ENCODE measurements around the gene PRR30.
A peak's percentile ranks its signal among the peaks of the same experiment; 100 is the strongest.

Gene PRR30

DNA sequence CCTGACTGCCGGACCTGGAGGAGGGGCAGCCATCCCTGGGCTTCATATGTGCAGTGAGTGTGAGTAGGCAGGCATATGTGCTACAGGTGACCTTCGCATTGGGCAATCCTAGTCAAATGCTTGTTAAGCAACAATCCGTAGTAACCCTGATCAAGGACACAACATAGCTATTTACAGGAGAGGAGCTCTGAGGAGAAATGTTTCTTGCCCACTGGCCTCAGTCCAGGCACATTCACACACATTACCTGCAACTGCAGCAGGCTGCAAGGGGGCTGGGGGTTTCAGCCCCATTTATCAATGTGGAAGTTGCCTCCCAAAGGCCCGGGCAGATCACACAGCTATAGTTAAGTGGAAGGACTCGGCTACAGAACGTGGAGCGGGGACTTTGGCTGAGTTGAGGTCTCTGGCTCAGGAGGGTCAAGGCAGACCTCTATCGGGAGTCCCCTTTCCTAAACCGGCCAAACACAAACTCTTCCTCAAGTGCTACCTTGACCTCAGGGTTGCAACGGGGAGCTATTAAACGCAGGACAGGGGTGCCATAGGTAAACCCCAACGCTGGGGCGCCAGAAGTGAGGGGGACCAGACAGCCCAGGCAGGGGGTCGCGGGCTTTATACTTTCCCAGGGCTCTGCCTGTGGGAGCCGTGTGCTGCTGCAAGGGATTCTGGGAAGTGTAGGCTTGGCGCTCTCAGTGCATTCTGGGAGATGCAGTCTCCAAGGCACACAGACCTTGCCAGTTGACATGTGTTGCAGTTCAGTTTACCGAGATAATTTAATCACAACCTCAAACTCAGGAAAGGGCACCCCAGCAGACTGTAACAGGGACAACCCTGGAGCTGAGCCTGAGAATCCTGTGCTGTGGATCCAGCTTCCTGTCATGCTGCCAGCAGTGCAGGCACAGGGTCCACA lies 43.2 kb downstream of the PRR30 start:
- Histone ChIP-seq H3K27ac (ENCODE audit: extremely low read depth, low read depth, low read length) (0 out of 2 replicates have a peak overlapping the region, but pooled peaks have one; percentile 8), H3K9me3 (ENCODE audit: control insufficient read depth, insufficient read depth, low read depth, low read length) (no peaks in the 10 kb centered on the region), H3K4me1 (ENCODE audit: control insufficient read depth, insufficient read depth, low read length) (no peaks in the 10 kb centered on the region), H3K4me3 (ENCODE audit: low read depth, low read length) (no peak overlapping the region), H3K36me3 (ENCODE audit: control insufficient read depth in 2 of 2, insufficient read depth in 1 of 2, low read length in 2 of 2) (peaks cover 0 to 54% of the 10 kb centered on the region in 2 experiments; a peak in 1 of 3 replicates)
- ChIA-PET POLR2A (interaction anchor here (1.2 to 1.7 kb wide), 4 partner anchors 9 to 45 kb away, joined by 3 to 7 read pairs (median 4); partner anchors contain the start of gene PREB), CTCF (interaction anchor here (0.6 to 7.0 kb wide), 12 partner anchors 9 to 250 kb away, joined by 3 to 44 read pairs (median 4); partner anchors contain the start of genes ABHD1 and KHK)
- peak; percentile 63 for TF ChIP-seq ZBTB17 (tag by site-specific recombination; IDR thresholded peaks at IDR 0.05)
- TF ChIP-seq ZNF24 (tag by site-specific recombination; IDR thresholded peaks at IDR 0.05) = no peak
- TF ChIP-seq ZXDB (tag by site-specific recombination; IDR thresholded peaks at IDR 0.05) = no peak
- no peak for TF ChIP-seq ZNF792 (tag by site-specific recombination; IDR thresholded peaks at IDR 0.05)
- peak; percentile 93 for TF ChIP-seq ZNF76 (tag by site-specific recombination; IDR thresholded peaks at IDR 0.05; ENCODE audit: borderline replicate concordance, low read depth)
- TF ChIP-seq ZNF112 (tag by site-specific recombination; IDR thresholded peaks at IDR 0.05) = no peak
- TF ChIP-seq ZIC2 (tag by site-specific recombination; IDR thresholded peaks at IDR 0.05) = 0 out of 2 replicates have a peak, but pooled peaks have one; percentile 11
- no peak for TF ChIP-seq ZNF155 (tag by site-specific recombination; IDR thresholded peaks at IDR 0.05)
- no peak for TF ChIP-seq ZNF302 (tag by site-specific recombination; IDR thresholded peaks at IDR 0.05; ENCODE audit: low read depth)
- TF ChIP-seq GLIS1 (tag by site-specific recombination; IDR thresholded peaks at IDR 0.05) = peak; percentile 30; the same call in 1 of the 2 replicates
- TF ChIP-seq ZNF776 (tag by site-specific recombination; IDR thresholded peaks at IDR 0.05; ENCODE audit: borderline replicate concordance) = no peak
- TF ChIP-seq ZBTB20 (tag by site-specific recombination; IDR thresholded peaks at IDR 0.05) = peak; percentile 66; the same call in 1 of the 2 replicates
- TF ChIP-seq SCRT2 (tag by site-specific recombination; IDR thresholded peaks at IDR 0.05) = peak; percentile 94
- no peak for TF ChIP-seq ZNF510 (tag by site-specific recombination; IDR thresholded peaks at IDR 0.05; ENCODE audit: insufficient replicate concordance)
- TF ChIP-seq ZNF214 (tag by site-specific recombination; IDR thresholded peaks at IDR 0.05; ENCODE audit: borderline replicate concordance) = no peak
- TF ChIP-seq ZNF416 (tag by site-specific recombination; IDR thresholded peaks at IDR 0.05) = no peak
- 0 out of 2 replicates have a peak, but pooled peaks have one; percentile 27 for TF ChIP-seq GLIS2 (tag by site-specific recombination; IDR thresholded peaks at IDR 0.05)
- TF ChIP-seq ZNF202 (tag by site-specific recombination; IDR thresholded peaks at IDR 0.05; ENCODE audit: borderline replicate concordance) = no peak
- TF ChIP-seq ZNF132 (tag by site-specific recombination; IDR thresholded peaks at IDR 0.05; ENCODE audit: borderline replicate concordance) = no peak
- TF ChIP-seq ZNF624 (tag by site-specific recombination; IDR thresholded peaks at IDR 0.05) = no peak
- TF ChIP-seq RBAK (tag by site-specific recombination; IDR thresholded peaks at IDR 0.05) = no peak
- TF ChIP-seq ZNF274 (IDR thresholded peaks at IDR 0.05; ENCODE audit: low read length) = no peak
- no peak for TF ChIP-seq ZNF274 (tag by site-specific recombination; IDR thresholded peaks at IDR 0.05; ENCODE audit: borderline replicate concordance)
- TF ChIP-seq, protein P1, sequence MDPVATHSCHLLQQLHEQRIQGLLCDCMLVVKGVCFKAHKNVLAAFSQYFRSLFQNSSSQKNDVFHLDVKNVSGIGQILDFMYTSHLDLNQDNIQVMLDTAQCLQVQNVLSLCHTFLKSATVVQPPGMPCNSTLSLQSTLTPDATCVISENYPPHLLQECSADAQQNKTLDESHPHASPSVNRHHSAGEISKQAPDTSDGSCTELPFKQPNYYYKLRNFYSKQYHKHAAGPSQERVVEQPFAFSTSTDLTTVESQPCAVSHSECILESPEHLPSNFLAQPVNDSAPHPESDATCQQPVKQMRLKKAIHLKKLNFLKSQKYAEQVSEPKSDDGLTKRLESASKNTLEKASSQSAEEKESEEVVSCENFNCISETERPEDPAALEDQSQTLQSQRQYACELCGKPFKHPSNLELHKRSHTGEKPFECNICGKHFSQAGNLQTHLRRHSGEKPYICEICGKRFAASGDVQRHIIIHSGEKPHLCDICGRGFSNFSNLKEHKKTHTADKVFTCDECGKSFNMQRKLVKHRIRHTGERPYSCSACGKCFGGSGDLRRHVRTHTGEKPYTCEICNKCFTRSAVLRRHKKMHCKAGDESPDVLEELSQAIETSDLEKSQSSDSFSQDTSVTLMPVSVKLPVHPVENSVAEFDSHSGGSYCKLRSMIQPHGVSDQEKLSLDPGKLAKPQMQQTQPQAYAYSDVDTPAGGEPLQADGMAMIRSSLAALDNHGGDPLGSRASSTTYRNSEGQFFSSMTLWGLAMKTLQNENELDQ (tag by site-specific recombination; IDR thresholded peaks at IDR 0.05; ENCODE audit: low read depth) = no peak
- TF ChIP-seq, protein P2, sequence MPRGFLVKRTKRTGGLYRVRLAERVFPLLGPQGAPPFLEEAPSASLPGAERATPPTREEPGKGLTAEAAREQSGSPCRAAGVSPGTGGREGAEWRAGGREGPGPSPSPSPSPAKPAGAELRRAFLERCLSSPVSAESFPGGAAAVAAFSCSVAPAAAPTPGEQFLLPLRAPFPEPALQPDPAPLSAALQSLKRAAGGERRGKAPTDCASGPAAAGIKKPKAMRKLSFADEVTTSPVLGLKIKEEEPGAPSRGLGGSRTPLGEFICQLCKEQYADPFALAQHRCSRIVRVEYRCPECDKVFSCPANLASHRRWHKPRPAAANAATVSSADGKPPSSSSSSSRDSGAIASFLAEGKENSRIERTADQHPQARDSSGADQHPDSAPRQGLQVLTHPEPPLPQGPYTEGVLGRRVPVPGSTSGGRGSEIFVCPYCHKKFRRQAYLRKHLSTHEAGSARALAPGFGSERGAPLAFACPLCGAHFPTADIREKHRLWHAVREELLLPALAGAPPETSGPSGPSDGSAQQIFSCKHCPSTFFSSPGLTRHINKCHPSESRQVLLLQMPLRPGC (tag by site-specific recombination; IDR thresholded peaks at IDR 0.05) = no peak
- TF ChIP-seq HOXC10 (CRISPR knock-in tag; IDR thresholded peaks at IDR 0.05) = no peak
- TF ChIP-seq ZEB2 (tag by site-specific recombination; IDR thresholded peaks at IDR 0.05) = no peak
- 0 out of 2 replicates have a peak, but pooled peaks have one; percentile 19 for TF ChIP-seq SCRT1 (tag by site-specific recombination; IDR thresholded peaks at IDR 0.05; ENCODE audit: borderline replicate concordance)
- TF ChIP-seq ZNF426 (tag by site-specific recombination; IDR thresholded peaks at IDR 0.05) = no peak
- TF ChIP-seq, protein P3, sequence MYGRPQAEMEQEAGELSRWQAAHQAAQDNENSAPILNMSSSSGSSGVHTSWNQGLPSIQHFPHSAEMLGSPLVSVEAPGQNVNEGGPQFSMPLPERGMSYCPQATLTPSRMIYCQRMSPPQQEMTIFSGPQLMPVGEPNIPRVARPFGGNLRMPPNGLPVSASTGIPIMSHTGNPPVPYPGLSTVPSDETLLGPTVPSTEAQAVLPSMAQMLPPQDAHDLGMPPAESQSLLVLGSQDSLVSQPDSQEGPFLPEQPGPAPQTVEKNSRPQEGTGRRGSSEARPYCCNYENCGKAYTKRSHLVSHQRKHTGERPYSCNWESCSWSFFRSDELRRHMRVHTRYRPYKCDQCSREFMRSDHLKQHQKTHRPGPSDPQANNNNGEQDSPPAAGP (tag by site-specific recombination; IDR thresholded peaks at IDR 0.05) = no peak
- TF ChIP-seq ZNF473 (tag by site-specific recombination; IDR thresholded peaks at IDR 0.05) = no peak
- no peak for TF ChIP-seq ZSCAN30 (tag by site-specific recombination; IDR thresholded peaks at IDR 0.05)
- no peak for TF ChIP-seq ZNF560 (tag by site-specific recombination; IDR thresholded peaks at IDR 0.05; ENCODE audit: borderline replicate concordance)
- no peak for TF ChIP-seq FEZF1 (tag by site-specific recombination; IDR thresholded peaks at IDR 0.05)
